Measurements from ENCODE around the gene CCDC97. TPM values are rescaled to one million over a fixed set of nuclear protein-coding genes. Genes with fewer than 3 reads are reported as not detected.
"Not testable (repeated sequence)": the region's sequence is repeated elsewhere in the genome, so short reads cannot be mapped to it uniquely, and the experiment has no call there.

CCDC97 gene
- total and polyA plus RNA-seq, 8 donors, result 25.3 to 36.9 (median 31.9) TPM

DNA sequence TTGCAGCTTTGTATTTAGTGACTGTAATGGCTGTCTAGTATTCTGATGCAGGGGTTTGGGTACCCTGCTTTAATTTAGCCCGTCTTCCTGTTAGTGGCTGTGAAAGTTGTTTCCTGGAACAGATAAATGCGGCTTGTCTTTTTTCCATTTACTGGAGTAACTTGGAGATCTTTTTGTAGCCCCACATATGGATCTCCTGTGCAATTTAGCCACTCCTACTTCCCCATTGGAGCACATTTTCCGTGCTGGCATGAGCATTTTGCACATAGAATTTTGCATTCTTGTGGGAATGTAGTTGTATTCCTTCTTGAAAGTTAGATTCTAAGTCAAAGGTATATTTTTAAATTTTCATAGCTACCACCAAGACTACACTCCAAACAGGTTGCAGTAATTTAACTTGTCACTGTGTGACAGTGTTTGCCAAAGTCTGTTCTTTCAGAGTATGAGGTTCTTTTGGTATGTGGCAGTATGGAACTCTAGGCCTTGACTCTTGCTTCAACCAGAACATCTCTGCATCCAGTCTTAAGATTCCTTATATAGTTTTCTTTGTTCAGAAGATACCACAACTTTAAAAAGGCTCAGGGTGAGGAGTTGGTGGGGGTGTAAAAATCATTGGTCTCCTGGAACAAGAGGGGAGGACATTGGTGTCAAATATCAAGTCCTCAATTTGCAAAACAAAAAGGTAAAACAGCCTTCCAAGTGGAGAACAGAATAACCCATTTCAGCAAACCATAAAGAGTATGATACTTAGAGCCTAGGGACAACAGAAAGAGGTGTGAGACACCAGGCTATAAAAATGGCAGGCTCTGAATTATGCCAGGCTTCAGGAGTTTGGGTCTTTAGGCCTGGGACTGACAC lies 21.1 kb upstream of the CCDC97 start:
- intact Hi-C loops (cut with DNase I), result no loop called here
- peaks cover 0 to 100% of the 10 kb centered on the region in 2 donors for H3K36me3 ChIP-seq
- no peak overlapping the region for H3K4me3 ChIP-seq
- DNase-seq (no peak), ATAC-seq (no peak)
- no peaks in the 10 kb centered on the region for H3K4me1 ChIP-seq
- TF ChIP-seq, protein P1, sequence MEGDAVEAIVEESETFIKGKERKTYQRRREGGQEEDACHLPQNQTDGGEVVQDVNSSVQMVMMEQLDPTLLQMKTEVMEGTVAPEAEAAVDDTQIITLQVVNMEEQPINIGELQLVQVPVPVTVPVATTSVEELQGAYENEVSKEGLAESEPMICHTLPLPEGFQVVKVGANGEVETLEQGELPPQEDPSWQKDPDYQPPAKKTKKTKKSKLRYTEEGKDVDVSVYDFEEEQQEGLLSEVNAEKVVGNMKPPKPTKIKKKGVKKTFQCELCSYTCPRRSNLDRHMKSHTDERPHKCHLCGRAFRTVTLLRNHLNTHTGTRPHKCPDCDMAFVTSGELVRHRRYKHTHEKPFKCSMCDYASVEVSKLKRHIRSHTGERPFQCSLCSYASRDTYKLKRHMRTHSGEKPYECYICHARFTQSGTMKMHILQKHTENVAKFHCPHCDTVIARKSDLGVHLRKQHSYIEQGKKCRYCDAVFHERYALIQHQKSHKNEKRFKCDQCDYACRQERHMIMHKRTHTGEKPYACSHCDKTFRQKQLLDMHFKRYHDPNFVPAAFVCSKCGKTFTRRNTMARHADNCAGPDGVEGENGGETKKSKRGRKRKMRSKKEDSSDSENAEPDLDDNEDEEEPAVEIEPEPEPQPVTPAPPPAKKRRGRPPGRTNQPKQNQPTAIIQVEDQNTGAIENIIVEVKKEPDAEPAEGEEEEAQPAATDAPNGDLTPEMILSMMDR (IDR thresholded peaks at IDR 0.05), result no peak
- no peaks in the 10 kb centered on the region for H3K9me3 ChIP-seq
- no peaks in the 10 kb centered on the region for H3K27me3 ChIP-seq
- no peak overlapping the region for H3K27ac ChIP-seq

DNA sequence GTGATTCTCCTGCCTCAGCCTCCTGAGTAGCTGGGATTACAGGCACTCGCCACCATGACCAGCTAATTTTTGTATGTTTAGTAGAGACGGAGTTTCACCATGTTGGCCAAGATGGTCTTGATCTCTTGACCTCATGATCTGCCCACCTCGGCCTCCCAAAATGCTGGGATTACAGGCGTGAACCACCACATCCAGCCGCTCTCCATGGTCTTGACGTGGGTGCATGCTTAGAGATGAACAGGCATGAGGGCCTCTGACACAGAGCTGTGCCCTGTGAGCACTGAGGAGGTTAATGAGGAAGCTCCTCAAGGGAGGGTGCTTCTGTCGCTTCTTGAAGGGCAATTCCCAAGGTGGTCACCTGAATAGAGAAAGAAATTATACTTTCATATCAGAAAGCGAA lies 20.2 kb upstream of the CCDC97 start:
- H3K27ac ChIP-seq; H3K4me1 ChIP-seq; H3K27me3 ChIP-seq; ATAC-seq; DNase-seq; intact Hi-C loops (cut with DNase I); H3K9me3 ChIP-seq; H3K4me3 ChIP-seq: not testable (repeated sequence)
- H3K36me3 ChIP-seq, result peaks cover 0 to 100% of the 10 kb centered on the region in 2 donors

DNA sequence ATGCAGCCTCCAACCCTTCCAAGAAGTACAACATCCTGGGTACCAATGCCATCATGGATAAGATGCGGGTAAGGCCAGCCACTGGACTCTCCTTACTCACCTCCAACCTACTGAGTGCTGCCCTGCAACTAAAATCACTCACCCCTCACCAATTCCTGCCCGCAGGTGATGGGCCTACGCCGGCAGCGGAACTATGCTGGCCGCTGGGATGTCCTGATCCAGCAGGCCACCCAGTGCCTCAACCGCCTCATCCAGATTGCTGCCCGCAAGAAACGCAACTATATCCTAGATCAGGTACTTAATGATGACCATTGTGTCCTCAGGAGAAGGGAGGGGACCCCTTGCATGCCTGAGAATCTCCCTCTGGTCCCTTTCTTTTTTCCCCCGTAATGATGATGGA lies 15.6 kb upstream of the CCDC97 start:
- TF ChIP-seq, protein P1 (IDR thresholded peaks at IDR 0.05), result no peak
- peaks cover 35 to 42% of the 10 kb centered on the region in 2 donors for H3K4me1 ChIP-seq

DNA sequence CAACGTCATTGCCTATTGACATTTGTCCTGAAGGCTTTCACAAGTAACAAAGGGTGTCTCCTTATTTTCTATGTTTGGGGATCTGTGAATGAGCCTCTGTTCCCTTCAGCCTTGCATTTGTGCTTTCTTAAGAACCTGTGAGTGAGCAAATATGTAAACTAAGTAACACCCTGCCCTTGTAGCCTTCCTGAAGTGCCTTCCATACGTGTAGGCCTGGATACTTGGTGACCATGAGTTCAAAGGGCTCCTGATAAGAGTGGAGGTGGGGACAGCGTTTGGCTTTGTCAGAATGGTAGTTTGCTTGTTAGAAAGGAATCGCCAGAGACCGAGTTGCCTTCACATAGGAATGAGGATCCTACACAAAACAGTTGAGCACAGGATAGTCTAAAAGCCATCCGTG lies 14.5 kb upstream of the CCDC97 start:
- intact Hi-C loops (cut with DNase I), result no loop called here
- Histone ChIP-seq H3K4me1 (peaks cover 45 to 53% of the 10 kb centered on the region in 2 donors), H3K36me3 (peaks cover 0 to 96% of the 10 kb centered on the region in 2 donors), H3K4me3 (no peak overlapping the region), H3K9me3 (no peaks in the 10 kb centered on the region), H3K27me3 (no peaks in the 10 kb centered on the region), H3K27ac (peak overlapping the region; percentile 57 to 77)
- TF ChIP-seq, protein P1 (IDR thresholded peaks at IDR 0.05), result no peak
- ATAC-seq (peak; percentile 60), DNase-seq (no peak)

More for the DNA sequence above, 15.6 kb upstream of the CCDC97 start:
- Histone ChIP-seq H3K27ac (peak overlapping the region in 1 of 2 donors; percentile 27), H3K4me3 (no peak overlapping the region), H3K36me3 (peaks cover 0 to 96% of the 10 kb centered on the region in 2 donors), H3K27me3 (no peaks in the 10 kb centered on the region), H3K9me3 (no peaks in the 10 kb centered on the region)
- intact Hi-C loops (cut with DNase I), result no loop called here
- DNase-seq (no peak), ATAC-seq (no peak)

DNA sequence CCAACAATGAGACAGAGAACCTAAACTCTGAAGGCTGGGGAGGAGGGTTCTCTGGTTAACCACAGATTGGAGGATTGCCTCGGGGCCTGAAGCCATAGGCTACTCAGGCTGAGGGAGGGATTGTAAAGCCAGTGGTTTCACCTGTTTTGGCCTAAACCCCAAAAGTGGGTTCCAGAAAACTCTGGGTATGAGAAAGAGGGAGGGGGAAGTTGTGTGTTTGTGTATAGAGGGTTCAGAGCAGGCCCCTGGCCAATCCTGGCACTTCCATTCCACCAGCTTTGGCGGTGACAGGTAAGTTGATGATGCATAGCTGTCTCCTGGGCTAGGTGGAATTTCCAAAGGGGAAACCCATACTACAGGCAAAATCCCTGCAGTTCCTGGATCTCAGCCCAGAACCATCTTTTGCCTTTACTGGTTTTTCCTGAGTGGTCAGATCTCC lies 13.5 kb upstream of the CCDC97 start:
- H3K4me1 ChIP-seq, result peaks cover 45 to 53% of the 10 kb centered on the region in 2 donors
- no peaks in the 10 kb centered on the region for H3K9me3 ChIP-seq
- peak overlapping the region; percentile 77 to 88 for H3K27ac ChIP-seq
- peaks cover 0 to 96% of the 10 kb centered on the region in 2 donors for H3K36me3 ChIP-seq
- intact Hi-C loops (cut with DNase I), result no loop called here
- no peak overlapping the region for H3K4me3 ChIP-seq
- no peaks in the 10 kb centered on the region for H3K27me3 ChIP-seq
- ATAC-seq (no peak), DNase-seq (no peak)
- TF ChIP-seq, protein P1 (IDR thresholded peaks at IDR 0.05), result no peak

Data from left lung (tissue), 10 donors.